Measurements from ENCODE around the gene CATSPER3. TPM values are rescaled to one million over a fixed set of nuclear protein-coding genes. Genes with fewer than 3 reads are reported as not detected.

Gene CATSPER3
- total and polyA plus RNA-seq, 2 of the 13 experiments (the other 11 are each of a cell fraction or from before 2014, with no cell fraction given): 0.33 to 0.37 TPM

DNA sequence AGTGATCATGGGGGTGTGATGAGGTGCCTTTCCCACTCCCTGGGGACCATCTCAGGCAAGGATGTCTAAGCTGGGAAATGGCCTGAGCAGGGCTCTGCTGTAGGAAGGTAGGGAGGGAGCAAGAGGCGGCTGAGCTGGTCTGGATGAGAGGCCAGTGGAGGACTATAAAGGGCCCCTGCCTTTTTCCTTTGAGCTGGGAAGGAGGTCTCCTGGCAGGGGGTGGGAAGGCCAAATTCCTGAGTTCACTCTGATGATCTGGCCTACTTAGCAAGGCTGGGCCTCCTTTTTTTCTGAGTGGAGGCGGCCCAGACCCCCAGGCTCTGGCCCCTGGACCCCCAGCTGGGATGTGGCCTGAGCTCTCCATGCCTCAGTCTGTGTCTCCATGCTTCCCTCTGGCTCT lies 80.6 kb downstream of the CATSPER3 start:
- H3K4me1 ChIP-seq (ENCODE audit: insufficient read depth, low read length): peaks cover 10% of the 10 kb centered on the region
- no peak overlapping the region for H2AFZ ChIP-seq (ENCODE audit: low read length)
- H3K9ac ChIP-seq (ENCODE audit: insufficient read depth, low read depth, low read length): no peak overlapping the region
- ATAC-seq (no peak; the same call in 2 of the 3 replicates), DNase-seq (ENCODE audit: low spot score) (no peak), FAIRE-seq (no peak)
- no peaks in the 10 kb centered on the region for H3K79me2 ChIP-seq (ENCODE audit: insufficient read depth, low read length)
- no peaks in the 10 kb centered on the region for H3K27me3 ChIP-seq (ENCODE audit: control insufficient read depth in 1 of 2, insufficient read depth in 2 of 2, low read length in 2 of 2)
- H3K4me2 ChIP-seq (ENCODE audit: low read depth, low read length): no peak overlapping the region
- POLR2A ChIA-PET: no interaction called here
- no TSS peak for BruUV-seq (replicated peaks)
- H3K36me3 ChIP-seq (replicated peaks in 1 of 2; ENCODE audit: control insufficient read depth in 1 of 2, insufficient read depth in 2 of 2, low read length in 2 of 2): no peaks in the 10 kb centered on the region
- TF ChIP-seq NCOA5 (CRISPR knock-in tag; IDR thresholded peaks at IDR 0.05) (no peak), CENPT (CRISPR knock-in tag; IDR thresholded peaks at IDR 0.05; ENCODE audit: low read depth) (no peak), ZNF720 (CRISPR knock-in tag; IDR thresholded peaks at IDR 0.05) (no peak), KDM5B (CRISPR knock-in tag; IDR thresholded peaks at IDR 0.05; ENCODE audit: borderline replicate concordance) (no peak), ZNF263 (CRISPR knock-in tag; IDR thresholded peaks at IDR 0.05) (no peak), RBM22 (optimal IDR thresholded peaks at IDR 0.05; ENCODE audit: low read length) (no peak), ZNF232 (CRISPR knock-in tag; IDR thresholded peaks at IDR 0.05; ENCODE audit: borderline replicate concordance) (no peak), ZNF550 (CRISPR knock-in tag; IDR thresholded peaks at IDR 0.05; ENCODE audit: borderline replicate concordance) (no peak), ZNF407 (CRISPR knock-in tag; IDR thresholded peaks at IDR 0.05; ENCODE audit: not compliant biosample characterization) (no peak), MIXL1 (CRISPR knock-in tag; IDR thresholded peaks at IDR 0.05) (no peak), NR3C1 (CRISPR knock-in tag; IDR thresholded peaks at IDR 0.05) (no peak), ATRX (CRISPR knock-in tag; IDR thresholded peaks at IDR 0.05; ENCODE audit: borderline replicate concordance) (no peak), CENPX (CRISPR knock-in tag; IDR thresholded peaks at IDR 0.05) (no peak)
- TF ChIP-seq, protein P1, sequence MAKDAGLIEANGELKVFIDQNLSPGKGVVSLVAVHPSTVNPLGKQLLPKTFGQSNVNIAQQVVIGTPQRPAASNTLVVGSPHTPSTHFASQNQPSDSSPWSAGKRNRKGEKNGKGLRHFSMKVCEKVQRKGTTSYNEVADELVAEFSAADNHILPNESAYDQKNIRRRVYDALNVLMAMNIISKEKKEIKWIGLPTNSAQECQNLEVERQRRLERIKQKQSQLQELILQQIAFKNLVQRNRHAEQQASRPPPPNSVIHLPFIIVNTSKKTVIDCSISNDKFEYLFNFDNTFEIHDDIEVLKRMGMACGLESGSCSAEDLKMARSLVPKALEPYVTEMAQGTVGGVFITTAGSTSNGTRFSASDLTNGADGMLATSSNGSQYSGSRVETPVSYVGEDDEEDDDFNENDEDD (CRISPR knock-in tag; IDR thresholded peaks at IDR 0.05; ENCODE audit: borderline replicate concordance): no peak
- CTCF ChIA-PET (ENCODE audit: low intra/inter-chr PET ratio, low total read pairs): no interaction called here
- in situ Hi-C loops (cut with HindIII; ENCODE audit: extremely low pct_ligation_motif_present, low pct_unique_long_range_greater_than_20kb): no loop called here
- H3K27ac ChIP-seq (ENCODE audit: extremely low read length, insufficient read depth, low read length): no peak overlapping the region
- 100% methylated on average over 1 of the region's 2 CpGs for WGBS (ENCODE audit: low lambda C conversion rate)
- H3K9me3 ChIP-seq (ENCODE audit: low read length): no peaks in the 10 kb centered on the region
- no peaks in the 10 kb centered on the region for H4K20me1 ChIP-seq (ENCODE audit: insufficient read depth, low read length)
- intact Hi-C loops (cut with micrococcal nuclease; ENCODE audit: unreplicated experiment): no loop called here
- no peak overlapping the region for H3K4me3 ChIP-seq (replicated peaks in 1 of 3; ENCODE audit: insufficient read depth in 1 of 3, low read depth in 2 of 3, low read length in 3 of 3)
